ENCODE results near the gene ZNF496.

The ZNF496 gene

DNA sequence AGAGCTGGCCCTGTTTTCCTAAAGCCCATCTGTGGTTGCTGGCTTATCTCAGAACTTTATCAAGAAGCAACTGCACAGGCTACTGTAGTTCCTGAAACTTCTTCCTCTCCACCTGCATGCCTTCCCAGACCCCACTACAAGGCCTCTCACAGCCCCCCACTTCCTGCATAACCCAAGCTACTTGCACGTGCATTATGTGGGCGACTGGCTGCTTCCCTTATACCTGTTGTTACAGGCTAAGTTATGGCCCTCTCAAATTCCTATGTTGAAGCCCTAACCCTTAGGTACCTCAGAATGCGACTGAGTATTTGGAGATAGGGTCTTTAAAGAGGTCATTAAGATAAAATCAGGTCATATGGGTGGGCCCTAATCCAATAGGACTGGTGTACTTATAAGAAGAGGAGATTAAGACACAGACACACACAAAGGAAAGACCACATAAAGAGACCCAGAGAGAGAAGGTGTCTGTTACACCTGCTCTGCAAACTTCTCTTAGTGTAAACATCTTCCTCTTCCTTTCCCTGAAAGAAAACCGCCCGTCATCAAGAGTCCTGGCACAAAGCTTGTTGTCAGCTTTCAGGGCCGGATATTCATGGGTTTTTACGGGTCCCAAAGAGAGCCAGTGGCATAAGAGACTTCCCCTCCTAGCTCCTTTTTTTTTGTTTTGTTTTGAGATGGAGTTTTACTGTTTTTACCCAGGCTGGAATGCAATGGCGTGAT is 5.1 kb downstream of the ZNF496 start:
- DNase-seq, result no peak

GRCh38 chr1:247324923-247325322 is 6.7 kb downstream of the ZNF496 start:
- no peak for DNase-seq

GRCh38 chr1:247324204-247324787 is 7.4 kb downstream of the ZNF496 start:
- DNase-seq, result no peak

GRCh38 chr1:247322849-247323586 is 8.6 kb downstream of the ZNF496 start:
- no peak for DNase-seq

DNA sequence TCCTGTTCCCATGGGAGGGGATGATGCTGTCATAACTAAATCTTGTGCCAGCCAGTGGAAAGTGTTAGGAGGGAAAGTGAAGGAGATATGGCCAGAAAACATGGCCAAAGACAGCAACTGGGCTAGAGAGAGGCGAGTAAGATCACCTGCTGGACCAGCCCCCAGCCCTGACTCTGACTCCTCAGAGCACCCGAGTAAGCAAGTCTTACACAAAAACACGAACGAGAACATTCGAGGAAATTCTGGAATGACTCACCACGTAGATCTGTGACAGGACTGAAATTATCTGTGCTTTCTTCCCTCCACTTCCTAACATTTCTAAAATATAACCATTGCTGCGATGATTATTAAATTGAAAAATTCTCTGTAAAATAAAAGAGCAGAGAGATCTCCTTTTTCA is 9.2 kb downstream of the ZNF496 start:
- DNase-seq, result no peak

DNA sequence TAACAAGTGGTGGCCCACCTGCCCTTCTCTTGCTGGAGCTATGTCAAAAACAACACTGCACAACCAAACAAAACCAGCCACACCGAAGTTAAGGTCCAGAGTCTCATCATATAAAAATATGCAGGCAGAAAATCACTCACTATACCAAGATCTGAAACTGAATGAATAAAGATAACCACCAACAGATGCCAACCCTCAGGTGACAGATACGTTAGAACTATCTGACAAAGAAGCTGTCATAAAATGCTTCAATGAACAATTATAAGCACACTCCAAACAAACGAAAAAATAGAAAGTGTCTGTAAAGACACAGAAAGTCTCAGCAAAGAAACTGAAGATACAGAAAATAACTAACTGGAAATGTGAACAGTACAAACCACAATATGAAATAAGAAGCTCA is 14.0 kb downstream of the ZNF496 start:
- DNase-seq, result no peak

DNA sequence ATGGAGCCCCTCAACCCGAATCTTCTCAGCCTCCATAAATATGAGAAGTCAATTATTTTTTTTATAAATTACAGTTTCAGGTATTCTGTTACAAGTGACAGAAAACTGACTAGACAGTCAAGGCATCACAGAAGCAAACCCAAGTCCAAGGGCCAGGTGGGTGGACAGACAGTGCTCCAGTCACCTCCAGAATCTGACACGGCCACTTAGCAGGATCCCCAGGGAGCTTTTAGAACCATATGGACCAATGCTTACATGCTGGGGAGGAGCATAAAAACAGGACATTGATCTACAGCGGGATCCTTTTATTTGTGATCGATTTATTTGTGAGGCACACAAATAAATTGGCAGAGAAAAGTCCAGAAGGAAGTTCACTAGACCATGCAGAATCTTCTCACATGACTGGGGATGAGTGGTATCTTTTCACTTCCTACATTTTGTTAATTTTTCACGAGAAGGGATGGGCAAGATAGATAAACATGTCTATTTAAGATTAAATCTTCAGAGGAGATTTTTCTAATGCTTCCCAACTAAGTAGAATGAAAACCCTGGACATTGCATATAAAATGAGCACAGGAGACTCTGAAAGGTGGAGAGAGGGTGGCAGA is 15.0 kb downstream of the ZNF496 start:
- DNase-seq, result no peak

- DNase-seq, result no peak
Observed at GRCh38 chr1:247304031-247304430, 27.6 kb downstream of the ZNF496 start.

DNA sequence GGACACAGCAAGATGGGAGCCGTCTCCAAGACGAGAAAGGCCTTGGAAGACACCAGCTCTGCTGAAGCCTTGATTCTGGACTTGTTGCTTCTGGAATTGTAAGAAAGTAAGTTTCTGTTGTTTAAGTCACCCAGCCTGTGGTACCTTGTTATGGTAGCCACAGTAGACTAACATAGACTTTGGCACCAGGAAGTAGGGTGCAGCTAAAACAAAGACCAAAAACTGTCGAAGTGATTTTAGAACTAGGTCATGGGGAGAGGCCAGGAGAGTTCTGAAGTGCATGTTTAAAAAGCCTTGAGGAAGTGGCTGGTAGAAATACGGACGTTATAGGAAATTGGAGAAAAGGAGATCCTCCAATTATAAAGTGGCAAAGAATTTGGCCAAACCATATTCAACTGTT is 28.5 kb downstream of the ZNF496 start:
- no peak for DNase-seq

DNA sequence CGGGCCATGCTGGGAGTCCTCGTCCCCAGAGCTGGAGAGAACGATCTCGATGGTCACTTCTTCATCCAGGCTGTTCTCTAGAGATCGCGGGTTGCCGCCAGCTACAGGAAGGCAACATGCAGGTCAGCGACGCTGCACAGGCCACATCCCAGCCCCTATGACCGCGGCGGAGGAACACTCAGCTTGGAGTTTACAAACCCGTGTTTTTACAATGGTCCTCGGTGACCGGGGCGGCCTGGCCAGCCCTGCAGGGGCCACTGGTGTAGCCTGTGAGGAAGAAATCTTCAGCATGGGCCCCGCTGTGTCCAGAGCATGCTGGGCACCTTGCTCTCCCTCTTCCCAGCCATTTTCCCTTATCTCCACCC is 30.5 kb downstream of the ZNF496 start:
- DNase-seq, result no peak

GRCh38 chr1:247300491-247301175 is 31.0 kb downstream of the ZNF496 start:
- no peak for DNase-seq

DNA sequence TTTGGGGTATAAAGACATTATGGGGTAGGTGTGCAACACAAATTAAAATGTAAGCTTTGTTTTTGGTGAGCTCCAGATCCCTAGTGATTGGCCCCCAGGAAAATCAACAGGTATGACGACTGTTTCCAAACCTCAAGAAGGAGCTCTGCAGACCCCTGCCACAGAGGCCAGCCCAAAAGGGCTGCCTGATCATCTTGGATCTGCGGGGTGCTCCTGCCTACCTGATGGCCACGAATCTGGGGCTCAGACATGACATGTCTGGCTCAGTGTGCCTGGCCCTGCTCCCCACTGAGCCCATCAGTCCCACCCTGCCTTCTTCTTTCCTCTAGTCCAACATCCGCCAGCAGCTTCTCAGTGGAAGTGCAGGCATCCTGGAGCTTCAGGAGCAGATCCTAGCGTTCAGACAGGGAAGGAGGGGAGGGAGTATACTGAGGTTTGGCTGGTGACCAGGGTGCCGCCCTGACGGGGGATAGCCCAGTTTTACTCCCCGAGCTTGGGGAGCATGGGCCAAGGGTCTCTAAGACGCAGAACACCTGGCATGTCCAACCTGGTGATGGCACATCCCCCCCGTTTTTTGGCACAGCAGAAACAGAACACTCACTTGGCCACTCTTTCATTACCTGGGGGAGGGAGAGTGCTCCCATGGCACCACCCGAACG is 31.8 kb downstream of the ZNF496 start:
- DNase-seq, result no peak

DNA sequence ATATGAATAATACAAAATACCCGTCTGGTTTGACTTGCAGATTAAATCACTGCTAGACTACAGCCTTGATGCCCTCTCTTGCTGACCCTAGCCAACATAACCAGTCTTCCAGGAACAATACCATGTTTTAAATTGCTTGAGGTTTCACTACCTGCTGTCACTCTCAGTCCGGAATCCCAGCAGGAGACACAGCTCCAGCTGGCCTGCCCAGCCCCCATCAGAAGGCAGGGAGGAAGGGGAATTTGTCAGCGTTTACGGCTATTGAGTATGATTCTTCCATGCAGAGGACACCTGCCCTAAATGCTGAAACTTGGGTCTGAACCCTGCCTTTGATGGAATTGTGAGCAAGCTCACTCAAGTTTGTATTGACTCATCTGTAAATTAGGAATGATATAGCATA is 33.0 kb downstream of the ZNF496 start:
- DNase-seq, result no peak

DNA sequence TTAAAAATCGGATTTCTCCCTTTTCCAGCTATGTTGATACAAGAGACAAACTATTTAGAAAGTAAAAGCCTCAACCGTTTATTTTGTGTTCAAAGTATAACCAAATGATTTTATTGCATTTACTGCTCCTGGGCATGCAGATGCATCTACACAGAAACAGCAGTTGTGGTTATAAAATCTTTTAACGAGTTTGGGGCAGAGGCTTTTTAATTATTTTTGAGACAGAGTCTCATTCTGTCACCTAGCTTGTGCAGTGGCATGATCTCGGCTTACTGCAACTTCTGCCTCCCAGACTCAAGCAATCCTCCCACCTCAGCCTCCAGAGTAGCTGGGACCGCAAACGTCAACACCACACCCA is 33.6 kb downstream of the ZNF496 start:
- no peak for DNase-seq

- DNase-seq, result no peak
Observed at GRCh38 chr1:247297263-247298123, 34.2 kb downstream of the ZNF496 start.

DNA sequence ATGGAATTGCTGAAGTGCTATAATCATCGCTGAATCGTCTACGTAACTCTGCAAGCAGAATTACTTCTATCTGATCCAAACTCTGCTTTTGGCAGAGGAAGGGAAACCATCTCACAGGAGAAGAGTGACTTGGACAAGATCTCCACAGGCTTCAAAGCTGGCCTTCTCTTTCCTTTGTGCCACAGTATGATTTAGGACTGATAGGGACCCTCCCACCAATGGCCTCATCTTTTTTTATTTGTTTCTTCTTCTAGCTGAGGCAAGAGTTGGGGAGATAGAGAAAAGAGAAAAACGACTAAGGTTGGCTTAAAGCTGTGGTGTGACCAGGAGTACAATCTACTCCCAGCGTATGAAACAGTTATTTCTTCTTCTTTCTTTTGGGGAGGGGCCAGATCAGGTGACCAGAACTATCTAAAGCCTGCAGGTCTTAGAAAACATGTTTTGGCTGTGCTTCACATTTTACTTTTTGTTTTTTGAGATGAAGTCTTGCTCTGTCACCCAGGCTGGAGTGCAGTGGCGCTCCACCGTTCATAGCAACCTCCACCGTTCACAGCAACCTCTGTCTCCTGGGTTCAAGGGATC is 35.0 kb downstream of the ZNF496 start:
- DNase-seq, result no peak

DNA sequence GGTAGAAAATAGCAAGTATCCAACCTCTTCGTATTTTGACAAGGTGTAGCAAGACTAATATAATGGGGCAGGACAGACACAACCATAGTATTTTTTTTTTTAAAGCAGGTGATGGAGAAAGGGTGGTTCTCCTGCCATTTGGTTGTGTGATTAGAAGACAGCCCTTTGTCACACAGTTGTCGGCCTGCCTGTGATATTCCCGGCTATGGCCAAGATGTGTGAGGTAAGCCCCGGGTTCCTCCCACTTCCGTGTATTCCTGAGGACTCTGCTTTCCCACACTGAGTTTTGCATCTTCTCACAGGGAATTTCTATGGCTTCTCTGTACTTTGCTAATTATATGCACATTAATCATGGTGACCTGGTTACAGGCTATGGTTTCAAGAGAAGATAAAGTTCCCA is 35.9 kb downstream of the ZNF496 start:
- DNase-seq, result no peak

GRCh38 chr1:247295274-247295684 is 36.4 kb downstream of the ZNF496 start:
- DNase-seq, result no peak

- no peak for DNase-seq
Observed at GRCh38 chr1:247294282-247294681, 37.4 kb downstream of the ZNF496 start.

DNA sequence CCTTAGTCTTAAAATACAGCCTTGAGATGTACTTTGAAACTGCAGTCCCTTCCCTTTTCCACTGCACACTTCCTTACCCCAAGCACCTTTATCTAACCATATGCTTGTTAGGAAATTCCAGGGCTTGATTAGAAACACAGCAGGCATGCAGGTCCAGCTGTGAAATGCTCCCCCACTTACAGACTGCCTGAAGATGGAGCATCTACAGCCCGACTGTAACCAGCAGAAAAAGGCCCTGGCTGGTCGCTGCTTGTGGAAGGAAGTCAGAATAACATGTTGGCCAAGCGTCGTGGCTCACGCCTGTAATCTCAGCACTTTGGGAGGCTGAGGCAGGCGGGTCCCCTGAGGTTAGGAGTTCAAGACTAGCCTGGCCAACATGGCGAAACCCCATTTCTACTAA is 38.6 kb downstream of the ZNF496 start:
- DNase-seq, result no peak

GRCh38 chr1:247291833-247292561 is 39.7 kb downstream of the ZNF496 start:
- no peak for DNase-seq
